HG03469 (cell line): ENCODE data around the gene PEX12.
A peak's percentile ranks its signal among the peaks of the same experiment; 100 is the strongest.
"Not testable (repeated sequence)": the region's sequence is repeated elsewhere in the genome, so short reads cannot be mapped to it uniquely, and the experiment has no call there.

Experiments used
- ATAC-seq: cut with Tn5 transposase; IDR thresholded peaks from one replicate; pipeline ENCODE4 v1.9.1; 2021; ENCODE audit warnings: mild to moderate bottlenecking, moderate library complexity, moderate number of reproducible peaks; ENCODE audit not compliant: unreplicated experiment

The PEX12 gene

DNA sequence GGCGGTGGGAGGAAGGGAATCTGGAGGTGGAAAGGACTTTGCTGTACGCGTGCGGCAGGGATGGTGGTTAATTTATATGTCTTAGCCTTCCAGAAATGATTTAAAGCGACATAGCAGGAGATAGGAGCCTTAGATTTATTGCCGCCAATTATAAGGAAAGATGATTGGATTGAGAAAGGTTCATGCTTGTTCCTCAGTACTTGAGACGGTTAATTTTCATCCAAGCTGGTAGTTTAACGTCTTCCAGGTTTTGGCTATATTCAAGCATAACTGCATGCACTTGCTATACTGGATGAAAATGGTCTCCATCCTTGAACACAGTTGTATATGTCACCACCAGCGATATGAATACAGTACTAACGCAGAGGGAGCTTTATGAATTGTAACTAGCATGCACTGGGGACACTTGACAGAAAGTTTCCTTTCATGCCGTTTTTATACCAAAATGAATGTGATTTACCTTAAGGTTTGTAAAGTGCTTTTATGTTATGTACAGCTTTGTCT lies 610 bp upstream of the PEX12 start:
- peak; percentile 9 for ATAC-seq

DNA sequence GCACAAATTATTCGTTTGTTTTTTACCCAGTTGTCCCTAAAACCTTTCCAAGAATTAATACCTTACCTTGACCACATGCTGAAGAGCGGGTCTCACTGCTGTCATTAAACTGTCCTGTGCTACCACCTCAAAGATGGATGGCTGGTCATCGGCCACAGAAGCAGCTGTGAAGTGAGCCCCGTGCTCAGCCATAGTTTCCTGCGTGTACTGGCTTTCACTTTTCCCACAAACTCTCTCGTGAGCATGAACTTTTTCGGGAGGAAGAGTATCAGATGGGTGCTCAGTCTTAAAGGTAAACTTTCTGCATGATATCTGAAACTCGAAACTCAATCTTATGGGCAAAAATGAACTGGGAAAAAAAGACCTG lies 558 bp downstream of the PEX12 start:
- ATAC-seq, result no peak

DNA sequence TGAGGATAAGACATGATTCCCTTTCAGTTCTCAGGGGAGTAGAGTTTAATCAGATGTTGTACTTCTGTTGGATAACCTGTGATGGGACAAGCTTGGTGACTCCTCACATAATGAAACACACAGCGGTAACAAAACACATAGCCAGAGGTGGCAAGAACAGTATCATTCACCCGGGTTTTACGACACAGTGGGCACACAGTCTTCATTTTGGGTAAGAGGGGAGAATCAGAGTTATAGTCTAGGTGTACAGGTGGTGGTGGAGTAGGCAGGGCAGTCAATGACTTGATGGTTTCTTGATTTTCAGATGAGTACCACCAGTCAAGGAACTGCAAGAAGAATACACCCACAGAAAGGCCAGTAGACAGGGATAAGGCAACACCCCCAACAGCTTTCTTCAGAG lies 2.6 kb downstream of the PEX12 start:
- no peak for ATAC-seq

DNA sequence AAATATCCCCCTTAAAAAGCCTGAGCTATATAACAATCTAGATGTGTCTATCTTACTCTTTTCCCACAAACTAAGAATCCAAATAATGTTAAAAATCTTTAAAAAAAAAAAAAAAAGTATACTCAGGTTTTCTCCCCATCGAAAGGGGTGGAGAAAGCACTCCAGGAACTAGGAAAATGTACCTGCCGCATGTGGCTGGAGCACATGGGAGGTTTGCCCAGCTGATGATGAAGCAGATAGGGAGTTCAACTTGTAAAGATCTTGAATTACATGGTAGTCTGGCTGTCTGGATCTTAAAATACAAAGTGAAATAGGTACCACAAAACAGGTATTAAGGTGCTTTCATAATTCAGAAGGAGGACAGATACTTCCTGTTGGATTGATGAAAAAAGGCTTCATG lies 9.0 kb downstream of the PEX12 start:
- no peak for ATAC-seq

DNA sequence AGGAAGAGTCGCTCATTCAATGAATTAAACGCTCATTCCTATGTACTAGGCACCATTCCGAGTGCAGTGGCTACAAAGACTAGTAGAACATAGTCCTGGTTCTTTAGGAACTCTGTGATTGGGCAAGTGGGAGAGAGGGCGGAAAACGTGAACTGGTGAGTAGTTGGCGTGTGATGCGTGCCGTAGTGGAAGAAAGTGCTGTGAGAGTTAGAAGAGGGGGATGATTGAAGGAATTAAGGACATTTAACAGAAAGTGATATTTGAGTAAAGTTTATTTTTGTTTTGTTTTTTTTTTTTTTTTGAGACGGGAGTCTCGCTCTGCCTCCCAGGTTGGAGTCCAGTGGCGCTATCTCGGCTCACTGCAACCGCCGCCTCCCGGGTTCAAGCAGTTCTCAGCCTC lies 9.8 kb downstream of the PEX12 start:
- no peak for ATAC-seq

DNA sequence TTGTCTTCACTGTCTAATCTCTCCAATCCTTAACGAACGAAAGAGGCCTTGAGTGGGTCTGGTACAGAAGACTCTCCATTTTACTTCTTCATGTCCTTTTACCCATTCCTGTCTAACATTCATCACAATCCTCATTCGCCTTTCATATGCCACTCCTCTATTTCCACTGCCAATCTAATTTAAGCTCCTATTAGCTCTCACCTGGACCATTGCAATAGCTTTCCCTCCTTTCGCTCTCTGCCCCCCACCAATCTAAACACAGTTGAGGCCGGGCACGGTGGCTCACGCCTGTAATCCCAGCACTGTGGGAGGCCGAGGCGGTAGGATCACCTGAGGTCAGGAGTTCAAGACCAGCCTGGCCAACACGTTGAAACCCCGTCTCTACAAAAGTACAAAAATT lies 11.4 kb downstream of the PEX12 start:
- ATAC-seq, result no peak

DNA sequence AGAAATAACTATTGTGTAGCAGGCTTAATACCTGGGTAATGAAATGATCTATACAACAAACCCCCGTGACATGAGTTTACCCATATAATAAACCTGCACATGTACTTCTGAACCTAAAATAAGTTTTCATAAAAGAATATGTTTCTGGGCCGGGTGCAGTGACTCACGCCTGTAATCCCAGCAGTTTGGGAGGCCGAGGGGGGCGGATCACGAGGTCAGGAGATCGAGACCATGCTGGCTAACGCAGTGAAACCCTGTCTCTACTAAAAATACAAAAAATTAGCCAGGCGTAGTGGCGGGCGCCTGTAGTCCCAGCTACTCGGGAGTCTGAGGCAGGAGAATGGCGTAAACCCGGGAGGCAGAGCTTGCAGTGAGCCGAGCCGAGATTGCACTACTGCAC lies 15.2 kb downstream of the PEX12 start:
- ATAC-seq, result not testable (repeated sequence)

DNA sequence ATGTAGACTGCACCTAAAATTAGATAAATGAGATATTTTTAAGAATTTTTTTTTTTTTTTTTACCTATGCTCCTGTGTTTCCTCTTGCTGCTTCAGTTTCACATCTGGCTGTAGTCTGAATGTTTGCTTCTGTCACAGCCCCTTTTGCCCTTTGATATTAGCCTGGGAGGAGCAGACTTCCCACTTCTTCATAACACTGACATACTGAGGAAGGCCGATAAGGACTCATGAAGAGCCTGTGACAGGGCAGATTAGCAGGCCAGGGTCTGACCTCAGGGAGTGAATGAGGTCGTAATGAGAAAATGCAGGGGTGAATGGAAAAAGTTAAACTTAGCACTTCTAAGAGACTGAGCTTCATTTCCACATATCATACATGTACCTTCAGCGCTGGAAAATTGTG lies 17.7 kb downstream of the PEX12 start, which contains the start of gene SLFN14:
Gene SLFN14, minus strand, starts transcription at position 117 of the 400 bp plus-strand sequence. CDS start 2,757 bp downstream, outside the sequence.
- ATAC-seq, result no peak

DNA sequence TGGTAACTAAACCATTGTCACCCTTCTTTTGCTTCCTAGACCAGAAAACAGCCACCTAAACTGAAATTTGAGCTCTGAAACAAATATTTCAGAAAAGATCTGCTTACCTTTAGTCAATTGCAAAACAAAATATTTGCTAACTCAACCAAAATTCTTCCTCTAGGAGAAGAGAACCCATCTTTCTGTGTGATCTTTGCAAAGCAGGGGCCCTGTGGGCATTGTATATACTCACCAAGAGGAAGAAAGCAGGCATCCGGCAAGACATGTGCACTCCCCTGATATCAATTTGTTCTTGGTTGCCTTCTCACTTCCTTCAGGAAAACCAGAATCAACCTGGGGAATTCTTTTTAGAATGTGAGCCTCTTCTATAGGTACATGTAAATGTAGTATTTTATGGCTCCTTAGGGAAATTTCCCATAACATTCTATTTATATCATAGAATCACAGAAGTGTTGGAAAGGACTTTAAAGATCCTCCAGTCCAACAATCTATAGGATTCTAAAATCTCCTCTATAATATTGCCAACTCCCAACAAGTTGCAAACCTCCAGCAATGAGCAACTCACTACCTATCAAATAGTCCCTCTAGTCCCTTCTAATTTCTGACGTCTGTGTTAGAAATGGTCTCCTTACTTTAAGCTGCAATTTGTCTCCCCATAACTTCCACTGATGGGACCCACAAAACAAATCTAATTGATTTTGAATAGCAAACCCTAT lies 18.7 kb downstream of the PEX12 start:
- no peak for ATAC-seq

DNA sequence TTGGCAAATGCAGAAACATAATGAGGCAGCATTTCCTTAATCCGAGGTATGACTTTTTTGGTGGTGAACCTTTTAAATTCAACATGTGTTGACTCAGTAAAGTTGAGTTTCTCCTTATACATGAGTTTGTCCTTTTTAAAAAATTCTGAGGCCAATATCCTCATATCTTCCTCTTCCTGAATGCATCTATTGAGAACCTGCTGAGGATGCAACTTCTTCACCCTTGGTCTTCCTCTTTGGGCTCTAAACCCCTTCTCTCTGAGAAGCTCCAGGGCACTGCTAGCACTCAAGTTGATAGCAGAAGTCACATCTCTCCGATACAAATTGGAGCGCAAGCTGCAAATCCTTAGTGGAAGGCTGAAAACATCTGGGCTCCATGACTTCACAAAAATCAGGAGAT lies 21.0 kb downstream of the PEX12 start:
- no peak for ATAC-seq

DNA sequence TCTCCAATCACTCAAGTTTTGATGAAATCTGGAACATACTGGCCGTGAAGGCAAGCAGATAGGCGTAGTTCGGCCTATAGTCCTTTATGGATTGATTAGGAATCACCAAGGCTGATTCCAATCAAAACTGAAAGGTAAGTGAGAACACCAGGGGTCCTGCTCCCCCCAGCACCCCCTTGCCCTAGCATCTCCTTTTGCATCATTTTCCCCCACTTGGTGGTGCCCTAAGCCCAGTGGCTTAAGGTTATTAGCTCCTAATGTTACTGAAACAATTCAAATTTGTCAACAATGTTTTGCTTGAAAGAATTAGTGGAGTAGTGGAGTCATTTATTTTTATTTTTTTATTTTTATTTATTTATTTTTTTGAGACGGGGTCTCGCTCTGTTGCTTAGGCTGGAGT lies 22.7 kb downstream of the PEX12 start:
- no peak for ATAC-seq

DNA sequence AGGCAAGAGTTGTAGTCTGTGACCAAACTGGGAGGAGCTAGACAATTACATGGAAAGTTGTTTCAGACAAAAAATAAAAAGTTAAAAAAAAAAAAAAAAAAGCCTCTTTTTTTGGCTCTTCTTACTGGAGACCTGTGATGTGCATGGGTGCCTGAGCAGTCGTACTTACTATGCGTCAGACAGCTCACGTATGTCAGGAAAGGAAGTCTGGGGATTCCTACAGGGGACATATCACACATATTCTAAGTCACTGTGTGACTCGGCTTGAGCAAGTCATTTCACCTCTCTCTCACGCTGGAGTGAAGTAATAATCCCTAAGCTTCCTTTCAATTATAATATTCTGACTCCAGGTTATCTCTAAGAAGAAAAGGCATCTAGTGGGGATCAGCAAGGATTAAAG lies 23.7 kb downstream of the PEX12 start:
- ATAC-seq, result no peak

DNA sequence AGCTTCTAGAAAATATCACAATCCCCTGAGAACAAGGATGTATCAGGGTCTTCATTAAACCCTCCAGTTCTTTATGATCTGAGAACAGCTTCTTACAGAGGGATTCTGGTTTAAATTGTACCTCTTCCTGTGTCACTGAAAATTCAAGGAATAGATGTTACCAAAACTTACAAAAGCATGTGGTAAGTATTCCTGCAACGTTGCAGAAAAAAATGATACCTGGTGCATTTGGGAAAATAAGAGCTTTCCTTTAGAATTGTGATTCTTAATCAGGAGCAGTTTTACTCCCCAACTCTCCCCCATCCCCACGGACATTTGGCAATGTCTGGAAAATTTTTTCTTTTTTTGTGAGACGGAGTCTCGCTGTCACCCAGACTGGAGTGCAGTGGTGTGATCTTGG lies 25.1 kb downstream of the PEX12 start:
- no peak for ATAC-seq

DNA sequence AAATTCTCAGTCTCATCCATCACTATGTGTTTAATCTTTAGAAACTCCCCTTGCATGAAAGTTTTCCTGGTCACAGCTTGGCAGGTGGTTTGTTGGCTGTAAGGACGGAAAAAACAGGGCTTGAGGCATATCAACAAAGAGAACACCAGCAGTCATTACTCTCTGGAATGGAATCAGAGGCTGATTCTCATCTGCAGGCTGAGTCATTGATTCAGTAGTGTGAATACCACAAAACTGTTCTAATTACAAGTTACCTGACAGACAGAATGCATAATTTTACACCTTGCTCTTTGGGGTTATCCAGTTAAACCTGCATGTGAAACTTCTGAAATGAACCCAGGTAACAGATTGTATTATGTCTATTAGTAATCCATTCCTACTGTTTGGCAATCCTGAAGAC lies 29.4 kb downstream of the PEX12 start:
- ATAC-seq, result no peak

DNA sequence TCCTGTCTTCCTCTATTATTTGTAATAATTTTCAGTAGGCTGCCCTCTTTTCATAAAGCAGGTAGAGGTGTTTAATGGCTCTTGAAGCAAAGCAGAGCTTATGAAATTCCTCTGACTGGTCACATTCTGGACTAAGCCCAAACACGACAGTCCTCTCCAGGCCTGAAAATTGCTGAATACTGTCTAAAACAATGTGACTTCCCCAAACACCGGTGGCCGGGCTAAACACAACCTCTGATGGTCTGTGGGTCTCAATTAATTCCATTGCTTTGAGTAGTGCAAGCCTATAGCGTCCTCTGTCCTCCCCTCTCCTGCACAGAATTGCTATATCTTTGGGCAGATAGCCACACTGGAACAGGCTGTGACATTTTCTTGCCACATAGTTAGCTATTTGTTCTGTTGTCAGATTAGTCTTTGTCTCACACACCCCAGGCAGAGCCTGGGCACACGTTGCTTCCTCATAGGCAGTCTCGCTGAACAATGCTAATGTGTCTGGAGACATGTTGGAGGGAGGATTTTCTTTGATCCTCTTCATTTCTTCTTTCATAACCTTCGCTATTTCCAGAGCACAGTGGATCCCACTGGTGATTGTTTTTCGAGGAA lies 30.1 kb downstream of the PEX12 start:
- ATAC-seq, result no peak

DNA sequence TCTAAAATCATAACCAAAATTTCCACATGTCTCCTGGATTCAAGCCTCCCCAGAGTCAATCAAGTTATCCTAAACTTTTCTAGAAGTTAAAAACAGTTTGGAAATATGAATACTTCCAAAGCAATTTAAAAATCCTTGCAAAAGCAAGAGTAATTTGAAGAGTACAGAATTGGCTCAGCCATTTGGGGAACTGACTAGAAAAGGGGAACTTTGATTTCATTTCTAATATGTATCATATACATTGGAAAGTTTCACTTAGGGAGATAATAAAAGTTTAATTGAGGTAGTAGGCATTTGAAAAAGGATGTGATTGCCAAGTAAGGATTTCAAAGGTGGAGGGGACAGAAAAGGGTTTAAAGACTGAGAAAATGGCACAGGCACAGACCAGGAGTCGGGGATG lies 31.9 kb downstream of the PEX12 start:
- no peak for ATAC-seq

DNA sequence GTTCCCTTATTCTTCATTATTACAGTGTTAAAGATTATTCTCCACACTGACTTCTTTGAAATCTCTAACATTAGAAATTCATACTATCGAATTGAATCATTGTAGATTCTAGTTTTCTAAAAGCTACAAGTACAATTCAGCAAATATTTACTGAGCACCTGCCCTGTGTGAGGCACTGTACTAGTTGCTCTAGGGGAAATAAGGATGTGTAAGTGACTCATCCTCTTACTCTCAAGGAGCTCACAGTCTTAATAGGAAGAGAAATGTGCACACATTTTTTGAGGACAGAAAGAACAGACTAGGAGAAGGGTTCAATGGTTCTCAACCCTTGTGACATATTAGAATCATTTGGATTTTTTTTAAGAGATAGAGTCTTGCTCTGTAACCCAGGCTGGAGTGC lies 33.2 kb downstream of the PEX12 start:
- ATAC-seq, result no peak

DNA sequence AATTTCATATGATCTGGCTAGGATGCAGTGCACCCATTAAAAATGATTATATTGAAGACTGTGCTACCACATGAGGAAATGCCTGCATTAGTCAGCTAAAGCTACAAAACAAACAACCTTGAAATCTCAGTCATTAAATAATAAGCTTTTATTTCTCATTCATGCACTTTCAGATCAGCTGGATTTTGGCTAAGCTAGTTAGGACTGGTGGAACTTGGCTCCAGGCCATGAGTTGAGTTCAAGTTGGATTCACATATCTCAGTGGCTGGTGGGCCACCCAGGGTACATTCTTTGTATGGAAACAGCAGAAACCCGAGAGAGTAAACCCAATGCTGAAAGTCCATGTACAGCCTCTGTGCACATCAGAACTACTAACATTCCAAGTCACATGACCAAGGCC lies 34.5 kb downstream of the PEX12 start:
- no peak for ATAC-seq

DNA sequence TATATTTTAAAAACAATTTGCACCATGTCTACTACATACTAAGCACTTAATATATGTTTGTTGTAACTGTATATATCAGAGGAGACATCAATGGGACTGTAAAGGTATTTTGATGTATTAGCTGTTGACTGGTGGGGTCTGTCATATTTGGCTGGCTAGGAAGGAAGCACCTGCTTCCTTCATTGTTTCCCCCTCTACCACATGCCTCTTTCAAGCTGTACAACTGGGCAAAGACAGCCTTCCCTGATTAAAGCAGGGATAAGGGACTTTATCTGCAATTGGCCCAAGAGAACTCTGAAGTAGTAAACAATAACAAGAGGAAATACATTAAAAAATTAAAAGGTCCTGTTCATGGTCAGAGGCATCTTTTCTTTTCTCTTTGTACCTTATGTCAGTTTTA lies 35.4 kb downstream of the PEX12 start:
- ATAC-seq, result no peak

DNA sequence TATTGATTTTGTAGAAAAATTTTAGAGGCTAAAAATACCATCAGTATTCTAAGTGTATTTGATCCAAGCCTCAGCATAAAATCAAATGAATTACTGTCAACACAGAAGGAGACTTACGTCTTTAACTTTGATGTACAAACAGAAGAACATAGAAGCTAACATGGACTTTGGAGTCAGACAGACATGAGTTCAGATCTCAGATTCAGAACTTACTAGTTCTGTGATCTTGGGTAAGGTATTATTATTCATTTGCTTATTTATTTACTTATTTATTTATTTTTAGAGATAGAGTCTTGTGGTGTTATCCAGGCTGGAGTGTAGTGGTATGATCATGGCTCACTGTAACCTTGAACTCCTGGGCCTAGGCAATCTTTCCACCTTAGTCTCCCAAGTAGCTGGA lies 36.9 kb downstream of the PEX12 start:
- ATAC-seq, result no peak

DNA sequence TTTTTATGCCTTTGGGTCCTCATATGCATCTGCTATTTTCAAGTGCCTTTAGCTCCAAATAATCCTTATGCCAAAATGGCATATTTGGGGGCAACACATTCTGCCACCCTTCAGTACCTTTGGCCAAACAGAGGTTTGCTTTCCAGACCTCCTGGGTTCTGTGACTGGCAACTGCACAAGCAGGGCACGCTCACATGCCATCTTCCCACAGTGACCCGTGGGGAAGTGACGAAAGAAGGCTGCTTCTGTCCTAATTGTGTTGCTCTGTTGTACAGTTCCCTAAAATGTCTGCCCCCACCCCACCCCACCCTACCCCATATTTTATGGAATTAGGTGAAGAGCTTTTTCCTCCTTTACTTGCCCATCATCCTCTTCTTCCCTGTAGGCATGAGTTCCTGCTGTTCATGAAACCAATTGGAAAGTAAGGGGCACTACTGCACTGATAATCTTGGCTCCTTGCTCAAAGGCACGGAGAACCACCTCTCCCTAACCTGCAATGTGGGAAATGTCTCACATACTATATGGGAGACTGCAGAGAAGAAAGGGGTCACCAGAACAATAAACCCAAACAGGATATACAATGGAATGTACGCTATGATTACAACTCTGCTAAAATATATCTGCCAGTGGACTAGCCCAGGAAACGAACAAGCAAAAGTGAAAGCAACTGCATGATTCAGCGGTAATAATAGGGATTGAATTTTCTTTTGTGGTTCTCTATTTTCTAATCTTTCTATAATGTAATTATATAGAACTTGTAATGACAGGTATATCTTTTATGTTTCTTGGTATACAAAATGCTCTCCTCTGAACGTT lies 37.6 kb downstream of the PEX12 start:
- ATAC-seq, result no peak

DNA sequence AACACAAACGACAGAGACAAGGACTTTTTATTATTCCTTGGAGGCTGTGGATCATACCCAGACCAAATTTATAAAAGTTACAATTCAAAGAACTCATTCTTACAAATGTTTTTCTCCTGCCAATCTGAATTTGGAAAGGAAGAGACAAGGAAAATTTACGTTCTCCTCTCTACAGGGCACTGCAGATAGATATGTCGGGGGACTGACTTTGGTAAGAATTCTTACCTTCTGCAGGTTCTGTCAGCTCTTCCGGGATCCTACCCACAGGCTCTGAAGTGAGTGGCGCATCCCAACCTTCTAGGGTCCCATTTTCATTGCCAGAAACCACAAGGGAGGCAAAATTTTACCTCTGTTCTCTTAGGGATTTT lies 38.7 kb downstream of the PEX12 start:
- ATAC-seq, result no peak
